DMS153 treated with DMSO at 0.1 percent for 48 hours (cell line): Measurements from ENCODE around the gene RPS15.
"Not testable (repeated sequence)": the region's sequence is repeated elsewhere in the genome, so short reads cannot be mapped to it uniquely, and the experiment has no call there.

Experiments
- DNase-seq: peaks from one replicate; lab custom pipeline; 2025; ENCODE audit not compliant: unreplicated experiment; lab: John Stamatoyannopoulos, UW

RPS15 gene

GRCh38 chr19:1418951-1419738, 19.1 kb upstream of the RPS15 start:
- no peak for DNase-seq

- DNase-seq = not testable (repeated sequence)
These were observed 18.1 kb upstream of the RPS15 start for GRCh38 chr19:1420085-1420484.

GRCh38 chr19:1420590-1420989, 17.6 kb upstream of the RPS15 start:
- no peak for DNase-seq

GRCh38 chr19:1421218-1421957, 16.8 kb upstream of the RPS15 start:
- DNase-seq = no peak

- no peak for DNase-seq
These were observed 16.3 kb upstream of the RPS15 start for GRCh38 chr19:1421958-1422305.

GRCh38 chr19:1422360-1422759, 15.8 kb upstream of the RPS15 start:
- no peak for DNase-seq

GRCh38 chr19:1422943-1423342, 15.3 kb upstream of the RPS15 start:
- no peak for DNase-seq

GRCh38 chr19:1423436-1424191, 14.6 kb upstream of the RPS15 start:
- DNase-seq = no peak

- no peak for DNase-seq
These were observed 13.8 kb upstream of the RPS15 start for GRCh38 chr19:1424192-1424955.

GRCh38 chr19:1425102-1425837, 12.9 kb upstream of the RPS15 start:
- no peak for DNase-seq

GRCh38 chr19:1425902-1426301, 12.3 kb upstream of the RPS15 start:
- no peak for DNase-seq

- DNase-seq = no peak
These were observed 11.5 kb upstream of the RPS15 start for GRCh38 chr19:1426736-1427135.

GRCh38 chr19:1427221-1427920, 10.8 kb upstream of the RPS15 start:
- DNase-seq = no peak

GRCh38 chr19:1428738-1429391, 9.3 kb upstream of the RPS15 start:
- no peak for DNase-seq

- no peak for DNase-seq
These were observed 8.4 kb upstream of the RPS15 start for GRCh38 chr19:1429750-1430149.

GRCh38 chr19:1430246-1430645, 8.0 kb upstream of the RPS15 start:
- no peak for DNase-seq

GRCh38 chr19:1431759-1432506, 6.3 kb upstream of the RPS15 start:
- DNase-seq = no peak

- DNase-seq = no peak
These were observed 5.7 kb upstream of the RPS15 start for GRCh38 chr19:1432507-1432887.
